ENCODE results near the gene IRX5.

Gene IRX5

DNA sequence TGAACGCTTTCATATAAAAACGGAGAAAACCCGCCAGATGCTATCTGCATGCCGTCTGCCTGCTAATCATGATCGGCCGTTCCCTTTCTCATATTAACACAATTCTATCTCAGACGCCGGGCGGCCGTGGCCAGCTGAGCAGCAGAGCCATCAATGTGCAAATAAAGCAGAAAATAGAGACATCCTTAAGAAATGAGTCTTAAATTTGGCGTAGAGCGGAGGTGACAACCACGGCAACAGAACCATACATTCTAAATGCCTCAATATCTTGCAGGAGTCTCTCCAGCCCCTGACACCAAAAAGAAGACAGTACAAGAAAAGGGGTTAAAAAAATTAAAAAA is 2.7 kb upstream of the IRX5 start:
- H3K4me1 ChIP-seq (ENCODE audit: control insufficient read depth, low read length), result no peaks in the 10 kb centered on the region
- H3F3A ChIP-seq (ENCODE audit: control insufficient read depth, insufficient read depth), result no peaks in the 10 kb centered on the region
- H3K27me3 ChIP-seq (ENCODE audit: control insufficient read depth, low read length), result no peaks in the 10 kb centered on the region
- no peaks in the 10 kb centered on the region for H4K20me1 ChIP-seq (ENCODE audit: control insufficient read depth, insufficient read depth, low read depth, low read length)
- H3K4me3 ChIP-seq (ENCODE audit: low read length), result no peak overlapping the region
- TF ChIP-seq, protein P1, sequence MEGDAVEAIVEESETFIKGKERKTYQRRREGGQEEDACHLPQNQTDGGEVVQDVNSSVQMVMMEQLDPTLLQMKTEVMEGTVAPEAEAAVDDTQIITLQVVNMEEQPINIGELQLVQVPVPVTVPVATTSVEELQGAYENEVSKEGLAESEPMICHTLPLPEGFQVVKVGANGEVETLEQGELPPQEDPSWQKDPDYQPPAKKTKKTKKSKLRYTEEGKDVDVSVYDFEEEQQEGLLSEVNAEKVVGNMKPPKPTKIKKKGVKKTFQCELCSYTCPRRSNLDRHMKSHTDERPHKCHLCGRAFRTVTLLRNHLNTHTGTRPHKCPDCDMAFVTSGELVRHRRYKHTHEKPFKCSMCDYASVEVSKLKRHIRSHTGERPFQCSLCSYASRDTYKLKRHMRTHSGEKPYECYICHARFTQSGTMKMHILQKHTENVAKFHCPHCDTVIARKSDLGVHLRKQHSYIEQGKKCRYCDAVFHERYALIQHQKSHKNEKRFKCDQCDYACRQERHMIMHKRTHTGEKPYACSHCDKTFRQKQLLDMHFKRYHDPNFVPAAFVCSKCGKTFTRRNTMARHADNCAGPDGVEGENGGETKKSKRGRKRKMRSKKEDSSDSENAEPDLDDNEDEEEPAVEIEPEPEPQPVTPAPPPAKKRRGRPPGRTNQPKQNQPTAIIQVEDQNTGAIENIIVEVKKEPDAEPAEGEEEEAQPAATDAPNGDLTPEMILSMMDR (IDR thresholded peaks at IDR 0.05; ENCODE audit: low read depth, low read length, poor library complexity, severe bottlenecking), result no peak
- TF ChIP-seq EZH2phosphoT487 (IDR thresholded peaks at IDR 0.05; ENCODE audit: borderline replicate concordance, low read length), result no peak
- H3K79me2 ChIP-seq (ENCODE audit: control insufficient read depth, low read length), result no peaks in the 10 kb centered on the region
- no peaks in the 10 kb centered on the region for H3K9me2 ChIP-seq (replicated peaks; ENCODE audit: control insufficient read depth, low read length)
- no peaks in the 10 kb centered on the region for H3K36me3 ChIP-seq (ENCODE audit: control insufficient read depth, low read length)
- H3K27ac ChIP-seq (ENCODE audit: low read depth, low read length), result no peak overlapping the region
- H3K9me3 ChIP-seq (ENCODE audit: control insufficient read depth, insufficient read depth, low read length), result peaks cover 12% of the 10 kb centered on the region; the same call in 1 of the 2 replicates
- no peak overlapping the region for H3K4me2 ChIP-seq (ENCODE audit: low read length)

DNA sequence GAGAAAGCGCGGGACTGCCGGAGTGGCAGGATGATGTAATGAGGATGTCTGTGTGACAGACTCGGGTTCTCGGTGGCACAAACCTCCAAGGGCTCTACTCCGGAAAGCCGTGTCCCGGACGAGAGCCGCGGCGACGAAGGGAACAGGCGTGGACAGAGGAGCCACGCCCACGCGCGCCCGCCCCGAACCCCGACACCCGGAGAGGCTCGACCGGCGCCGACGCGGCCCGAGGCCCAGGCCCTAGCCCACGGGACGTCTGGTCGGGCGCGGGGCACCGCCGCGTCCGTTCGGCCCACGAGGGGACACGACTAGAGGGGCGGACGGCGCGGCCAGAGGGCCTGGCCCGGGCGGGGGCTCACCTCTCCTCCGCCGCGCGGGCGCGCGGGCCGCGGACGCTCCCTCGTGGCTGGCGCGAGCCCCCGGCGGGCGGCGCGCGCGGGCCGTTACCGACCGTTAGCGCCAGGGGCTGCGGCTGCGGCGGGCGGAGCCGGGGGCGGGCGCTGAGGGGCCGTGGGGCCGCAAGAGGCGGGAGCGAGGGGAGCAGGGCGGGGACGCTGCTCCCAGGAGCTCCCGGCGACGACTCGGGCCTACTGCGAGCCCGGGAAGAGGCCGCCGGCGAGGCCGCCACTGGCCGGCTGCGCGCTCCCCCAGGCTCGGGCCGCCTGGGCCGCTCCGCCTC is 2.1 kb upstream of the IRX5 start:
- Histone ChIP-seq H3K4me3 (ENCODE audit: low read length) (no peak overlapping the region), H3K9me2 (replicated peaks; ENCODE audit: control insufficient read depth, low read length) (no peaks in the 10 kb centered on the region), H4K20me1 (ENCODE audit: control insufficient read depth, insufficient read depth, low read depth, low read length) (no peaks in the 10 kb centered on the region), H3K27ac (ENCODE audit: low read depth, low read length) (no peak overlapping the region), H3K79me2 (ENCODE audit: control insufficient read depth, low read length) (no peaks in the 10 kb centered on the region), H3K4me1 (ENCODE audit: control insufficient read depth, low read length) (no peaks in the 10 kb centered on the region), H3K4me2 (ENCODE audit: low read length) (no peak overlapping the region), H3K27me3 (ENCODE audit: control insufficient read depth, low read length) (no peaks in the 10 kb centered on the region), H3K9me3 (ENCODE audit: control insufficient read depth, insufficient read depth, low read length) (peaks cover 12% of the 10 kb centered on the region; the same call in 1 of the 2 replicates), H3F3A (ENCODE audit: control insufficient read depth, insufficient read depth) (no peaks in the 10 kb centered on the region), H3K36me3 (ENCODE audit: control insufficient read depth, low read length) (no peaks in the 10 kb centered on the region)
- TF ChIP-seq, protein P1 (IDR thresholded peaks at IDR 0.05; ENCODE audit: low read depth, low read length, poor library complexity, severe bottlenecking), result no peak
- TF ChIP-seq EZH2phosphoT487 (IDR thresholded peaks at IDR 0.05; ENCODE audit: borderline replicate concordance, low read length), result no peak

DNA sequence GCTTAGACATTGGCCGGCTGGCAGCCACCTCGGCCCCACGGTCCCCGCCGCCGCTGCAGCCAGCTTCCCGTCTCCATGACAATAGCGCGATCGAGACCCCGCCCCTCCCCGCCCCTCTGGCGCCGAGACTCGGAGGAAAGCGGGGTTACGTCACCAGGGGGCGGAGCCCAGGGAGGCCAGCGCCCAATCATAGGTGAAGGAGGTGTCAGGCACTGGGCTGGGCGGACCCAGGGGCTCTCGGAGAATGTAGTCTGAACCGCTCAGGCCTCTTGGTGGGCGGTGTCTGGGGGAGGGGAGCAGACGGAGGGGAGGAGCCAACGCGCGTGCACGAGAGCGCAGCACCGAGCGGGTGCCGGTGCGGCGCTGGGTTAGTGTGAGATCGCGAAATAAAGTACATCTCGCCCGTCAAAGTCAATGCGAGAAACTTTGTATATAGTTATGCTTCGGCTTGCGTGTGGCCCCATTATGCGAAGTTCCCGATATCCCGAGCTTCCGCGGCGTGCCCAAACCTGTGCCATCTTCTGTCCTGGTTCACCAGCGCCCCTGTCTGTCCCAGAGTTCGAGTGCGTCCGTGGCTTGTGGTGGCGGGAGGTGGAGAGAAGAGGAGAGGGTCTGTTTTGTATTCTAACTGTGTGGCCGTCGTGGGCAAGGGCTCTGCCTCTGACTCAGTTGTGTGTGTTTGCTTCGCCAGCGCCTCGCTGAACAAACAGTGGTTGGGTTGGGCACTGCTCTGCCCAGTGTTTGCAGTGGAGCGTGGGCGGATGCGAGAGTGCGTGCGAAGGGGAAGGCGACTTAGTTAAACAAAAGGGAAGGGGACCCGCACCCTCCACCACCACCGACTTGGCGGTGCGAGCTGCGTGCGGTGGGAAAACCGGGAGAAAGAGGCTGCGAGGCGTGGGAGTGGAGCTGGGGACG is 1.3 kb upstream of the IRX5 start:
- H3K79me2 ChIP-seq (ENCODE audit: control insufficient read depth, low read length), result no peaks in the 10 kb centered on the region
- no peaks in the 10 kb centered on the region for H3F3A ChIP-seq (ENCODE audit: control insufficient read depth, insufficient read depth)
- no peaks in the 10 kb centered on the region for H4K20me1 ChIP-seq (ENCODE audit: control insufficient read depth, insufficient read depth, low read depth, low read length)
- no peak overlapping the region for H3K27ac ChIP-seq (ENCODE audit: low read depth, low read length)
- H3K4me3 ChIP-seq (ENCODE audit: low read length), result no peak overlapping the region
- no peaks in the 10 kb centered on the region for H3K27me3 ChIP-seq (ENCODE audit: control insufficient read depth, low read length)
- TF ChIP-seq EZH2phosphoT487 (IDR thresholded peaks at IDR 0.05; ENCODE audit: borderline replicate concordance, low read length), result no peak
- TF ChIP-seq, protein P1 (IDR thresholded peaks at IDR 0.05; ENCODE audit: low read depth, low read length, poor library complexity, severe bottlenecking), result no peak
- H3K9me3 ChIP-seq (ENCODE audit: control insufficient read depth, insufficient read depth, low read length), result peaks cover 12% of the 10 kb centered on the region; the same call in 1 of the 2 replicates
- no peaks in the 10 kb centered on the region for H3K4me1 ChIP-seq (ENCODE audit: control insufficient read depth, low read length)
- no peaks in the 10 kb centered on the region for H3K9me2 ChIP-seq (replicated peaks; ENCODE audit: control insufficient read depth, low read length)
- H3K36me3 ChIP-seq (ENCODE audit: control insufficient read depth, low read length), result no peaks in the 10 kb centered on the region
- H3K4me2 ChIP-seq (ENCODE audit: low read length), result no peak overlapping the region
